Natural killer cell treated with Interleukin-12 subunit alpha and Interleukin-12 subunit beta and Interleukin-15 and Interleukin-18, amount 100 ng/mL, for 72 hours (primary cell): ENCODE measurements around the gene PCNA. TPM values are rescaled to one million over a fixed set of nuclear protein-coding genes. Genes with fewer than 3 reads are reported as not detected.

Source experiments
- ATAC-seq, 2 donors: fragments of 150-1000 bp; cut with Tn5 transposase in 1 of 2; sonication (Bioruptor Pico), chemical (Tn5 transposase) in 1 of 2; 2 replicates each; pipeline ENCODE4 v1.10.0; 2021
- DNase-seq: peaks from one replicate; pipeline ENCODE4 v3.0.0; 2022; ENCODE audit warnings: low spot score
- H3K27ac Mint-ChIP-seq, 2 donors: 1 replicate in 1 of 2; 2 replicates in 1 of 2; pipeline ENCODE4 v1.8.0; 2022; ENCODE audit warnings: mixed read lengths in 2 of 2, mild to moderate bottlenecking in 1 of 2, moderate library complexity in 1 of 2
- H3K27me3 Mint-ChIP-seq, 2 donors: 1 replicate in 1 of 2; 2 replicates in 1 of 2; pipeline ENCODE4 v1.8.0; 2022; ENCODE audit warnings: mixed read lengths in 2 of 2
- H3K36me3 Mint-ChIP-seq: one replicate; pipeline ENCODE4 v1.8.0; 2022; ENCODE audit warnings: mixed read lengths
- H3K4me1 Mint-ChIP-seq, 2 donors: 1 replicate in 1 of 2; 2 replicates in 1 of 2; pipeline ENCODE4 v1.8.0; 2022; ENCODE audit warnings: low read depth in 2 of 2, mixed read lengths in 2 of 2, mild to moderate bottlenecking in 1 of 2
- H3K4me3 Mint-ChIP-seq: one replicate; pipeline ENCODE4 v1.8.0; 2022; ENCODE audit warnings: mixed read lengths
- H3K9me3 Mint-ChIP-seq: 2 replicates; pipeline ENCODE4 v1.8.0; 2022; ENCODE audit warnings: mixed read lengths
- total RNA-seq, 2 donors: library from RNA; stranded (reverse); gene quantifications; one replicate each; pipeline ENCODE4 v1.2.3, GENCODE V29; 2022

Gene PCNA
- total RNA-seq, 2 donors from 2014 or later: 288 to 377 TPM

GRCh38 chr20:5150226-5151076 is 30.7 kb upstream of the PCNA start:
- Mint-ChIP-seq H3K27ac (peak overlapping the region in 1 of 2 donors; percentile 32), H3K36me3 (no peaks in the 10 kb centered on the region), H3K4me3 (no peak overlapping the region), H3K4me1 (peaks cover 41 to 51% of the 10 kb centered on the region in 2 donors), H3K27me3 (no peaks in the 10 kb centered on the region), H3K9me3 (no peaks in the 10 kb centered on the region)
- DNase-seq (no peak), ATAC-seq (no peak)

GRCh38 chr20:5149892-5150225 is 30.1 kb upstream of the PCNA start:
- DNase-seq (no peak), ATAC-seq (no peak)
- no peak overlapping the region for H3K4me3 Mint-ChIP-seq
- peak overlapping the region in 1 of 2 donors; percentile 43 for H3K27ac Mint-ChIP-seq
- H3K4me1 Mint-ChIP-seq: peaks cover 41 to 51% of the 10 kb centered on the region in 2 donors
- H3K36me3 Mint-ChIP-seq: no peaks in the 10 kb centered on the region
- no peaks in the 10 kb centered on the region for H3K9me3 Mint-ChIP-seq
- no peaks in the 10 kb centered on the region for H3K27me3 Mint-ChIP-seq

GRCh38 chr20:5148581-5148980 is 28.8 kb upstream of the PCNA start:
- no peak overlapping the region for H3K4me3 Mint-ChIP-seq
- no peaks in the 10 kb centered on the region for H3K9me3 Mint-ChIP-seq

GRCh38 chr20:5146871-5147592 is 27.3 kb upstream of the PCNA start:
- no peak overlapping the region for H3K4me3 Mint-ChIP-seq
- peaks cover 30 to 44% of the 10 kb centered on the region in 2 donors for H3K4me1 Mint-ChIP-seq
- DNase-seq (no peak), ATAC-seq (no peak)
- no peaks in the 10 kb centered on the region for H3K9me3 Mint-ChIP-seq
- no peaks in the 10 kb centered on the region for H3K27me3 Mint-ChIP-seq
- no peaks in the 10 kb centered on the region for H3K36me3 Mint-ChIP-seq
- peak overlapping the region in 1 of 2 donors; percentile 11 for H3K27ac Mint-ChIP-seq

More at GRCh38 chr20:5148581-5148980, 28.8 kb upstream of the PCNA start:
- DNase-seq: no peak
- Mint-ChIP-seq H3K27me3 (no peaks in the 10 kb centered on the region), H3K36me3 (no peaks in the 10 kb centered on the region), H3K27ac (no peak overlapping the region), H3K4me1 (peaks cover 37 to 54% of the 10 kb centered on the region in 2 donors)
- ATAC-seq: no peak

- DNase-seq: no peak
- H3K36me3 Mint-ChIP-seq: no peaks in the 10 kb centered on the region
- peak overlapping the region; percentile 32 for H3K4me3 Mint-ChIP-seq
- H3K27me3 Mint-ChIP-seq: no peaks in the 10 kb centered on the region
- H3K4me1 Mint-ChIP-seq: peaks cover 30 to 47% of the 10 kb centered on the region in 2 donors
- H3K9me3 Mint-ChIP-seq: no peaks in the 10 kb centered on the region
- H3K27ac Mint-ChIP-seq: peak overlapping the region; percentile 1 to 29
- ATAC-seq: no peak
Observed at GRCh38 chr20:5146099-5146668, 26.4 kb upstream of the PCNA start.

GRCh38 chr20:5145365-5146098 is 25.8 kb upstream of the PCNA start:
- no peak overlapping the region for H3K4me3 Mint-ChIP-seq
- H3K27ac Mint-ChIP-seq: peak overlapping the region; percentile 1 to 29
- peaks cover 26 to 43% of the 10 kb centered on the region in 2 donors for H3K4me1 Mint-ChIP-seq

GRCh38 chr20:5143851-5144250 is 24.1 kb upstream of the PCNA start:
- ATAC-seq (no peak), DNase-seq (no peak)
- no peak overlapping the region for H3K27ac Mint-ChIP-seq
- H3K4me1 Mint-ChIP-seq: peaks cover 28 to 48% of the 10 kb centered on the region in 2 donors
- no peak overlapping the region for H3K4me3 Mint-ChIP-seq
- H3K27me3 Mint-ChIP-seq: no peaks in the 10 kb centered on the region
- no peaks in the 10 kb centered on the region for H3K9me3 Mint-ChIP-seq
- no peaks in the 10 kb centered on the region for H3K36me3 Mint-ChIP-seq

More at GRCh38 chr20:5145365-5146098, 25.8 kb upstream of the PCNA start:
- no peak for ATAC-seq
- H3K27me3 Mint-ChIP-seq: no peaks in the 10 kb centered on the region
- no peaks in the 10 kb centered on the region for H3K9me3 Mint-ChIP-seq
- H3K36me3 Mint-ChIP-seq: no peaks in the 10 kb centered on the region
- DNase-seq: no peak

- H3K4me1 Mint-ChIP-seq: peaks cover 19 to 31% of the 10 kb centered on the region in 2 donors
- H3K9me3 Mint-ChIP-seq: no peaks in the 10 kb centered on the region
- H3K4me3 Mint-ChIP-seq: no peak overlapping the region
- H3K27me3 Mint-ChIP-seq: no peaks in the 10 kb centered on the region
- DNase-seq (no peak), ATAC-seq (no peak)
- no peak overlapping the region for H3K27ac Mint-ChIP-seq
- H3K36me3 Mint-ChIP-seq: no peaks in the 10 kb centered on the region
Observed at GRCh38 chr20:5141615-5142014, 21.9 kb upstream of the PCNA start.

- Mint-ChIP-seq H3K36me3 (no peaks in the 10 kb centered on the region), H3K4me3 (no peak overlapping the region), H3K27ac (no peak overlapping the region), H3K4me1 (peaks cover 16 to 18% of the 10 kb centered on the region in 2 donors), H3K27me3 (no peaks in the 10 kb centered on the region), H3K9me3 (no peaks in the 10 kb centered on the region)
- no peak for ATAC-seq
- DNase-seq: no peak
Observed at GRCh38 chr20:5140195-5140594, 20.4 kb upstream of the PCNA start.

- Mint-ChIP-seq H3K9me3 (no peaks in the 10 kb centered on the region), H3K4me3 (no peak overlapping the region), H3K4me1 (peaks cover 11 to 19% of the 10 kb centered on the region in 2 donors), H3K36me3 (no peaks in the 10 kb centered on the region), H3K27ac (no peak overlapping the region), H3K27me3 (no peaks in the 10 kb centered on the region)
- DNase-seq (no peak), ATAC-seq (no peak)
Observed at GRCh38 chr20:5136096-5136495, 16.3 kb upstream of the PCNA start.

- Mint-ChIP-seq H3K9me3 (no peaks in the 10 kb centered on the region), H3K4me3 (no peak overlapping the region), H3K27ac (no peak overlapping the region), H3K36me3 (no peaks in the 10 kb centered on the region), H3K27me3 (no peaks in the 10 kb centered on the region), H3K4me1 (peaks cover 11 to 19% of the 10 kb centered on the region in 2 donors)
- DNase-seq (no peak), ATAC-seq (no peak)
Observed at GRCh38 chr20:5135363-5136012, 15.7 kb upstream of the PCNA start.

- Mint-ChIP-seq H3K4me1 (peaks cover 6 to 17% of the 10 kb centered on the region in 2 donors), H3K36me3 (no peaks in the 10 kb centered on the region), H3K9me3 (no peaks in the 10 kb centered on the region), H3K4me3 (no peak overlapping the region), H3K27me3 (no peaks in the 10 kb centered on the region), H3K27ac (no peak overlapping the region)
- ATAC-seq: no peak
- DNase-seq: no peak
Observed at GRCh38 chr20:5133998-5134397, 14.2 kb upstream of the PCNA start.

GRCh38 chr20:5131502-5131901 is 11.7 kb upstream of the PCNA start:
- Mint-ChIP-seq H3K27me3 (no peaks in the 10 kb centered on the region), H3K36me3 (no peaks in the 10 kb centered on the region), H3K4me1 (peaks cover 23 to 26% of the 10 kb centered on the region in 2 donors), H3K27ac (no peak overlapping the region), H3K4me3 (no peak overlapping the region), H3K9me3 (no peaks in the 10 kb centered on the region)
- DNase-seq (no peak), ATAC-seq (no peak)
